ENCODE data around the gene RBBP7.

DNA sequence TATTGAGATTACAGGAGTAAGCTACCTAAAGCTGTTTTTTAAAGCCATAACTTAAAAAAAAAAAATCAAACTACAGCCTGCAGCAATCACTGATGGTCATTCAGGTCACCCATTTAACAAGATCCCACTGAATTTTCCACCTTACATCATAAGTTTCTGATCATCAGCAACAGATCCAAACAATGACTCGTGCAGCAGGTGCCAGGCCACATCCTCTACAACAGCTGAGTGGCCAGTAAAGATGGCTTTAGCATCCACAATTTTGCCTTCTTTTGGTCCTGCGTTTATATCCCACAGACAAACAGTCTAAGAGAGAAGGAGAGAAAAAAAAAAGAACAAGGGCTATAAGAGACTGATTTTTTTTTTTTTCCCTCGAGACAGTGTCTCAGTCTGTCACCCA lies 16.6 kb downstream of the RBBP7 start:
- TF ChIP-seq BHLHE40 (IDR thresholded peaks at IDR 0.05; ENCODE audit: borderline replicate concordance) (no peak), ARNT (IDR thresholded peaks at IDR 0.05) (no peak), SP1 (IDR thresholded peaks at IDR 0.05) (no peak)
